ENCODE results near the gene SMIM10L2A. TPM values are rescaled to one million over a fixed set of nuclear protein-coding genes. Genes with fewer than 3 reads are reported as not detected.

The SMIM10L2A gene
- total and polyA plus RNA-seq, 2 of the 8 experiments (the other 6 are each of a cell fraction or from before 2014, with no cell fraction given): 5.0 to 7.5 TPM

DNA sequence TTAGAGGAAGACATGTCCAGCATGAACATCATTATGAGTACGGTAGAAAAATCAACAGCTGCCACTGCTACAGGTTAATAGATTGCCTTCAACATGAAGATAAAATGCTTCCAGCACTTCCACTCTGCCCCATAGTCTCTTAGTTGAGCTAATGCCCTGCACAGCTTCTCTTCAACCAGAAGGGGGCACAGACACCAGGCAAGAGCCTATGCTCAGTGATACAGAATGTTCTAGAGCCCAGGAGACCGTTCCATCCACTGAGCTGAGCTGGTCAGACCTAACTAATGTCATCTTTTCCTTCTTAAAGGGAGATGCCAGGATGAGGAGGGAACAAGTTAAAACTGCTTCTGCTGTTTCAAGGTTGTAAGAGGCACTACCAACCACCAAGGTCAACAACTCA is 42.2 kb downstream of the SMIM10L2A start (continued):
- TF ChIP-seq, protein P1, sequence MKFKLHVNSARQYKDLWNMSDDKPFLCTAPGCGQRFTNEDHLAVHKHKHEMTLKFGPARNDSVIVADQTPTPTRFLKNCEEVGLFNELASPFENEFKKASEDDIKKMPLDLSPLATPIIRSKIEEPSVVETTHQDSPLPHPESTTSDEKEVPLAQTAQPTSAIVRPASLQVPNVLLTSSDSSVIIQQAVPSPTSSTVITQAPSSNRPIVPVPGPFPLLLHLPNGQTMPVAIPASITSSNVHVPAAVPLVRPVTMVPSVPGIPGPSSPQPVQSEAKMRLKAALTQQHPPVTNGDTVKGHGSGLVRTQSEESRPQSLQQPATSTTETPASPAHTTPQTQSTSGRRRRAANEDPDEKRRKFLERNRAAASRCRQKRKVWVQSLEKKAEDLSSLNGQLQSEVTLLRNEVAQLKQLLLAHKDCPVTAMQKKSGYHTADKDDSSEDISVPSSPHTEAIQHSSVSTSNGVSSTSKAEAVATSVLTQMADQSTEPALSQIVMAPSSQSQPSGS (IDR thresholded peaks at IDR 0.05; ENCODE audit: low read length): no peak
- TF ChIP-seq ASH2L (IDR thresholded peaks at IDR 0.05; ENCODE audit: low read length): no peak
- no peak for TF ChIP-seq SIRT6 (IDR thresholded peaks at IDR 0.05; ENCODE audit: low read length)
- TF ChIP-seq RAD21 (IDR thresholded peaks at IDR 0.05 in 1 of 2, conservative IDR thresholded peaks at IDR 0.05 in 1 of 2; ENCODE audit: low read depth in 2 of 2, low read length in 2 of 2): peak in 1 of 2 experiments; percentile 36; a peak in 1 of 4 replicates
- no peak for TF ChIP-seq BRCA1 (IDR thresholded peaks at IDR 0.05; ENCODE audit: low read depth, low read length)
- TF ChIP-seq CTBP2 (IDR thresholded peaks at IDR 0.05; ENCODE audit: borderline replicate concordance, insufficient read depth, insufficient read length, low read length): no peak
- no peak for TF ChIP-seq RBBP5 (IDR thresholded peaks at IDR 0.05; ENCODE audit: borderline replicate concordance, low read depth, low read length)
